K562 (cell line): ENCODE results near the gene NDUFAF3. TPM values are rescaled to one million over a fixed set of nuclear protein-coding genes. Genes with fewer than 3 reads are reported as not detected.

ENCODE experiments used
- ILF3 ChIP-seq: fragments of 450-650 bp; IDR thresholded peaks from 2 replicates; pipeline ENCODE4 v1.6.1; 2018; ENCODE audit warnings: antibody characterized with exemption, mild to moderate bottlenecking, moderate library complexity, borderline replicate concordance
- KDM5B ChIP-seq: fragments of 200-600 bp; sonication (generic); IDR thresholded peaks from 2 replicates; pipeline ENCODE4 v1.6.1; 2012; ENCODE audit warnings: low read depth, mild to moderate bottlenecking, moderate library complexity, low read length, control low read depth, inconsistent platforms; ENCODE audit not compliant: insufficient replicate concordance
- MAFF ChIP-seq: IDR thresholded peaks from 2 replicates; pipeline ENCODE4 v1.6.1; 2012; ENCODE audit warnings: low read length, improper control_type of control experiment
- MTA2 ChIP-seq: fragments of 450-650 bp; IDR thresholded peaks from 2 replicates; pipeline ENCODE4 v1.6.1; 2016; ENCODE audit warnings: low read depth
- NFXL1 ChIP-seq: fragments of 450-650 bp; formaldehyde crosslinking; IDR thresholded peaks from 2 replicates; pipeline ENCODE4 v1.4.0; 2021; ENCODE audit warnings: mild to moderate bottlenecking
- PHTF2 ChIP-seq: fragments of 250-450 bp; sonication (Bioruptor Pico); IDR thresholded peaks from 2 replicates; pipeline ENCODE4 v1.5.0; 2021; ENCODE audit warnings: mild to moderate bottlenecking
- PRPF4 ChIP-seq: fragments of 200-400 bp; formaldehyde crosslinking; IDR thresholded peaks from one replicate; pipeline ENCODE4 v1.6.1; 2017; ENCODE audit warnings: low read length, low read depth, mild to moderate bottlenecking; ENCODE audit not compliant: insufficient read depth, poor library complexity, severe bottlenecking
- PTBP1 ChIP-seq: fragments of 200-400 bp; formaldehyde crosslinking; IDR thresholded peaks from 2 replicates; pipeline ENCODE4 v1.6.1; 2017; ENCODE audit warnings: low read depth, low read length
- PYGO2 ChIP-seq: fragments of 450-650 bp; IDR thresholded peaks from 2 replicates; pipeline ENCODE4 v1.6.1; 2016; ENCODE audit warnings: mild to moderate bottlenecking, missing genetic modification characterization, moderate library complexity, missing compliant biosample characterization
- RBM22 ChIP-seq: fragments of 200-400 bp; formaldehyde crosslinking; IDR thresholded peaks from 2 replicates; pipeline ENCODE4 v1.6.1; 2018; ENCODE audit warnings: low read length, low read depth; ENCODE audit not compliant: poor library complexity, severe bottlenecking
- SIRT6 ChIP-seq: IDR thresholded peaks from one replicate; pipeline ENCODE4 v1.6.1; 2012; ENCODE audit warnings: low read depth, mild to moderate bottlenecking, control low read depth, inconsistent platforms, low read length, moderate library complexity
- SRF ChIP-seq, 2 experiments: fragments of 250-450, 450-650 bp in 1 of 2; sonication (Bioruptor Pico) in 1 of 2; sonication (generic) in 1 of 2; formaldehyde crosslinking; IDR thresholded peaks; 2 replicates each; pipeline versions ENCODE4 v1.5.0 to v1.5.1; 2020 to 2022; ENCODE audit warnings: mild to moderate bottlenecking in 1 of 2, missing genetic modification reagents in 1 of 2
- TEAD4 ChIP-seq, 2 experiments: sonication (generic) in 1 of 2; formaldehyde crosslinking in 1 of 2; IDR thresholded peaks; 2 replicates each; pipeline versions ENCODE4 v1.6.1 to v1.8.0; 2012 to 2022; ENCODE audit warnings: borderline replicate concordance in 1 of 2, inconsistent platforms in 1 of 2, low read length in 1 of 2, mild to moderate bottlenecking in 1 of 2, missing genetic modification reagents in 1 of 2
- ZKSCAN1 ChIP-seq: fragments of 150-350 bp; IDR thresholded peaks from 2 replicates; pipeline ENCODE4 v1.6.1; 2016; ENCODE audit warnings: low read depth, low read length
- ZNF140 ChIP-seq: fragments of 250-450 bp; sonication (Bioruptor Pico); IDR thresholded peaks from 2 replicates; pipeline ENCODE4 v1.8.0; 2021; ENCODE audit warnings: moderate library complexity, mild to moderate bottlenecking, inconsistent platforms
- ZNF408 ChIP-seq: fragments of 250-450 bp; sonication (Bioruptor Pico); IDR thresholded peaks from 2 replicates; pipeline ENCODE4 v1.4.0; 2020; ENCODE audit warnings: low read depth, mild to moderate bottlenecking, moderate library complexity
- ZNF436 ChIP-seq: fragments of 250-450, 450-650 bp; sonication (Bioruptor Pico); formaldehyde crosslinking; IDR thresholded peaks from 2 replicates; pipeline ENCODE4 v1.7.0; 2020; ENCODE audit warnings: mild to moderate bottlenecking
- ZNF584 ChIP-seq: fragments of 200-800 bp; sonication (Bioruptor generic); IDR thresholded peaks from 2 replicates; pipeline ENCODE4 v1.6.1; 2016; ENCODE audit warnings: low read depth, mild to moderate bottlenecking, missing genetic modification characterization, missing compliant biosample characterization
- polyA plus RNA-seq, 8 experiments: library from polyadenylated mRNA; depleted of rRNA in 4 of 8; stranded (reverse) in 5 of 8; unstranded in 3 of 8; fragments of >200 nt; fragmentation: Nextera tagmentation in 2 of 8; fragmentation: Illumina TruSeq in 1 of 8; extraction: Ambion mirVana in 2 of 8; extraction: Trizol in 1 of 8; gene quantifications; 2 replicates each; pipeline versions ENCODE4 v1.2.1 to v1.2.3, GENCODE V29; 2011 to 2014; ENCODE audit warnings: inconsistent platforms in 1 of 8, missing spikeins in 1 of 8
- total RNA-seq, 7 experiments: library from RNA; depleted of rRNA in 6 of 7; stranded (reverse); fragments of >200 nt in 6 of 7; fragmentation: Illumina TruSeq in 2 of 7; extraction: Trizol in 2 of 7; gene quantifications; 2 replicates each; pipeline versions ENCODE4 v1.2.1 to v1.2.3, GENCODE V29; 2011 to 2021; ENCODE audit warnings: low replicate concordance in 1 of 7
- TF ChIP-seq, protein P1 (sequence below): fragments of 250-450 bp; sonication (Bioruptor Pico); IDR thresholded peaks from 2 replicates; pipeline ENCODE4 v1.4.0; 2020; ENCODE audit warnings: mild to moderate bottlenecking, moderate library complexity
- TF ChIP-seq, protein P2 (sequence below), 2 experiments: fragments of 450-650 bp; conservative IDR thresholded peaks; 2 replicates each; pipeline ENCODE4 v1.6.1; 2017; ENCODE audit warnings: mild to moderate bottlenecking in 2 of 2, moderate library complexity in 2 of 2
- TF ChIP-seq, protein P3 (sequence below): fragments of 250-450 bp; sonication (Bioruptor Pico); IDR thresholded peaks from 2 replicates; pipeline ENCODE4 v1.8.0; 2022; ENCODE audit warnings: moderate library complexity, mild to moderate bottlenecking, inconsistent platforms

Gene NDUFAF3
- total and polyA plus RNA-seq, 9 of the 15 experiments (the other 6 are each of a cell fraction or from before 2014, with no cell fraction given), result 17.0 to 127 (median 36.3) TPM

DNA sequence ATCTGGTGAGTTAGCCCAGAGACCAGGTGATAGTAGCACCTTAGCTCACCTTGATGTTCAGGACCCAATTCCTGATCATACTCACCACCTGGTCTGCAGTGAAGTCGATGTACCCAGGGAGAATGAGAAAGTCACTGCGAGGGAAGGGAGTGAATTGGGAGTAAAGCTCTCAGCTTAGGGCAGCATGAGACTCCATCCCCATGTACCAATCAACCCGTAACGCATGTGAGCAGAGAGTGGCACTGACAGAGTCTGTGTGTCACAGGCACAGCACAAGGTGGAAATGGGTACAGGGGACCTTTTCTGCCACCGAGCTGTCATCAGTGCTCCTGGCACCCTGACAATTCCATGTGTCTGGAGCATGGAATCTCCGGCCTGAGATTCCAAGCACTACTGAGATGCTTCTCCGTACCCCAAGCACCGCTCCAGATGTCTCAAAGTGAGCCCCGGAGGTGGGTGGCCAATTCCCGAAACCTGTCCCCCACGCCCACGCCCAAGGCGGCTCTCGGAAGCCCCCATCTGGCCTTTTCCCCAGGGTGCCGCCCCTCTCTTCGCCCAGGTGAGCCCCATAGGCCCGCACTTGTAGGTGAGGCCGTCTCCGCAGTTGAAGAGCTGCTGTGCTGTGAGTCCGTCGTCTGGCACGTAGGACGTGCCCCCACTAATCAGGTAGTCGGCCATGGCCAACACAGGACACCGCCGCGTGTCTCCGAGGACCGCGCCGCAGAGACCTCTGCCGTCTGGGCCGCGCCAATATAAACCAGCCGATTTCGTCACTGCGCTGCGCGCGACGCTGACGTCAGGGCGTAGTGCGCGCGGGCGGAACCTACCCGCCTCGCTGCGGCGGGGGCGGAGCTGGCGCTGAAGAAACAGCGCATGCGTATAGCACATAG is 7.0 kb downstream of the NDUFAF3 start, which contains the start of gene IMPDH2 (continued):
- TF ChIP-seq MAFF, result no peak
- TF ChIP-seq PTBP1, result no peak
- peak; percentile 99 for TF ChIP-seq KDM5B
- no peak for TF ChIP-seq PRPF4
- TF ChIP-seq SIRT6, result no peak
- 0 out of 2 replicates have a peak, but pooled peaks have one; percentile 7 for TF ChIP-seq TEAD4 (IDR thresholded peaks at IDR 0.05; ENCODE audit: low read length)
- TF ChIP-seq TEAD4 (CRISPR knock-in tag; IDR thresholded peaks at IDR 0.05; ENCODE audit: borderline replicate concordance), result no peak
- TF ChIP-seq, protein P1, sequence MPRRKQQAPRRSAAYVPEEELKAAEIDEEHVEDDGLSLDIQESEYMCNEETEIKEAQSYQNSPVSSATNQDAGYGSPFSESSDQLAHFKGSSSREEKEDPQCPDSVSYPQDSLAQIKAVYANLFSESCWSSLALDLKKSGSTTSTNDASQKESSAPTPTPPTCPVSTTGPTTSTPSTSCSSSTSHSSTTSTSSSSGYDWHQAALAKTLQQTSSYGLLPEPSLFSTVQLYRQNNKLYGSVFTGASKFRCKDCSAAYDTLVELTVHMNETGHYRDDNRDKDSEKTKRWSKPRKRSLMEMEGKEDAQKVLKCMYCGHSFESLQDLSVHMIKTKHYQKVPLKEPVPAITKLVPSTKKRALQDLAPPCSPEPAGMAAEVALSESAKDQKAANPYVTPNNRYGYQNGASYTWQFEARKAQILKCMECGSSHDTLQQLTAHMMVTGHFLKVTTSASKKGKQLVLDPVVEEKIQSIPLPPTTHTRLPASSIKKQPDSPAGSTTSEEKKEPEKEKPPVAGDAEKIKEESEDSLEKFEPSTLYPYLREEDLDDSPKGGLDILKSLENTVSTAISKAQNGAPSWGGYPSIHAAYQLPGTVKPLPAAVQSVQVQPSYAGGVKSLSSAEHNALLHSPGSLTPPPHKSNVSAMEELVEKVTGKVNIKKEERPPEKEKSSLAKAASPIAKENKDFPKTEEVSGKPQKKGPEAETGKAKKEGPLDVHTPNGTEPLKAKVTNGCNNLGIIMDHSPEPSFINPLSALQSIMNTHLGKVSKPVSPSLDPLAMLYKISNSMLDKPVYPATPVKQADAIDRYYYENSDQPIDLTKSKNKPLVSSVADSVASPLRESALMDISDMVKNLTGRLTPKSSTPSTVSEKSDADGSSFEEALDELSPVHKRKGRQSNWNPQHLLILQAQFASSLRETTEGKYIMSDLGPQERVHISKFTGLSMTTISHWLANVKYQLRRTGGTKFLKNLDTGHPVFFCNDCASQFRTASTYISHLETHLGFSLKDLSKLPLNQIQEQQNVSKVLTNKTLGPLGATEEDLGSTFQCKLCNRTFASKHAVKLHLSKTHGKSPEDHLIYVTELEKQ (CRISPR knock-in tag), result no peak
- TF ChIP-seq, protein P2, sequence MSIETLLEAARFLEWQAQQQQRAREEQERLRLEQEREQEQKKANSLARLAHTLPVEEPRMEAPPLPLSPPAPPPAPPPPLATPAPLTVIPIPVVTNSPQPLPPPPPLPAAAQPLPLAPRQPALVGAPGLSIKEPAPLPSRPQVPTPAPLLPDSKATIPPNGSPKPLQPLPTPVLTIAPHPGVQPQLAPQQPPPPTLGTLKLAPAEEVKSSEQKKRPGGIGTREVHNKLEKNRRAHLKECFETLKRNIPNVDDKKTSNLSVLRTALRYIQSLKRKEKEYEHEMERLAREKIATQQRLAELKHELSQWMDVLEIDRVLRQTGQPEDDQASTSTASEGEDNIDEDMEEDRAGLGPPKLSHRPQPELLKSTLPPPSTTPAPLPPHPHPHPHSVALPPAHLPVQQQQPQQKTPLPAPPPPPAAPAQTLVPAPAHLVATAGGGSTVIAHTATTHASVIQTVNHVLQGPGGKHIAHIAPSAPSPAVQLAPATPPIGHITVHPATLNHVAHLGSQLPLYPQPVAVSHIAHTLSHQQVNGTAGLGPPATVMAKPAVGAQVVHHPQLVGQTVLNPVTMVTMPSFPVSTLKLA (conservative IDR thresholded peaks at IDR 0.05), result peak; percentile 57 to 80
- no peak for TF ChIP-seq PHTF2 (CRISPR knock-in tag)
- TF ChIP-seq, protein P3, sequence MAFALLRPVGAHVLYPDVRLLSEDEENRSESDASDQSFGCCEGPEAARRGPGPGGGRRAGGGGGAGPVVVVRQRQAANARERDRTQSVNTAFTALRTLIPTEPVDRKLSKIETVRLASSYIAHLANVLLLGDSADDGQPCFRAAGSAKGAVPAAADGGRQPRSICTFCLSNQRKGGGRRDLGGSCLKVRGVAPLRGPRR, result no peak
- no peak for TF ChIP-seq MTA2
- no peak; the same call in 1 of the 2 replicates for TF ChIP-seq ZNF436 (CRISPR knock-in tag)
- TF ChIP-seq NFXL1 (CRISPR knock-in tag), result no peak
- peak; percentile 94 for TF ChIP-seq RBM22
- peak in 1 of 2 experiments; percentile 35; a peak in 1 of 4 replicates for TF ChIP-seq SRF (CRISPR knock-in tag; IDR thresholded peaks at IDR 0.05)
- TF ChIP-seq ZNF408 (CRISPR knock-in tag), result no peak
- TF ChIP-seq ZKSCAN1, result no peak
- no peak for TF ChIP-seq PYGO2 (tag)
- no peak for TF ChIP-seq ZNF140 (CRISPR knock-in tag)
- TF ChIP-seq ZNF584, result no peak
- peak; percentile 69; the same call in 1 of the 2 replicates for TF ChIP-seq ILF3
